ENCODE data around the gene ABCC11. TPM values are rescaled to one million over a fixed set of nuclear protein-coding genes. Genes with fewer than 3 reads are reported as not detected.

The ABCC11 gene
- polyA plus RNA-seq, 2 of the 4 experiments (the other 2 are of a cell fraction) = 0.19 to 0.21 TPM

DNA sequence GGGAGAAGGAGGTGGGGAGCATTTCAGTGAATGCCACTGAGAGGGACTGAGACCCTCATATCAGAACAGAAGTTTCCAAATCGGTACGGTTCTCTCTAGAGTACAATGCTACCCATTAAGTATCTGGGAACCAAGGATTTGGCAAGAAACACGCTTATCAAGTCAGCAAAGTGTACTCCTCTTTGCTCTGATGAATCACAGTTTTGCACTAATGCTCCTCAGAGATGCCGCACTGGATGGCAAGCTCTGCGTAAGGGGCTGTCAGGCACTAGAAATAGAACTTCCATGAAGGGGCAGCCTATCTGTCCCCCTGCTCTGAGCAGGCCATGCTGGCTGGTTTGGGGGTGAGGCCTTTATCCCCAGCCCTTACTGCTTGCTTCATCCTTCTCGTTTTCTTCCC is 86.8 kb downstream of the ABCC11 start:
- FAIRE-seq (no peak), ATAC-seq (no peak), DNase-seq (ENCODE audit: low read depth in 1 of 2, low spot score in 1 of 2) (no peak)
- 78% methylated on average over 6 of the region's 6 CpGs for WGBS (ENCODE audit: missing lambda C conversion rate)
- TF ChIP-seq, protein P1, sequence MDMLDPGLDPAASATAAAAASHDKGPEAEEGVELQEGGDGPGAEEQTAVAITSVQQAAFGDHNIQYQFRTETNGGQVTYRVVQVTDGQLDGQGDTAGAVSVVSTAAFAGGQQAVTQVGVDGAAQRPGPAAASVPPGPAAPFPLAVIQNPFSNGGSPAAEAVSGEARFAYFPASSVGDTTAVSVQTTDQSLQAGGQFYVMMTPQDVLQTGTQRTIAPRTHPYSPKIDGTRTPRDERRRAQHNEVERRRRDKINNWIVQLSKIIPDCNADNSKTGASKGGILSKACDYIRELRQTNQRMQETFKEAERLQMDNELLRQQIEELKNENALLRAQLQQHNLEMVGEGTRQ (IDR thresholded peaks at IDR 0.05) = no peak
- TF ChIP-seq FOSB (CRISPR knock-in tag; IDR thresholded peaks at IDR 0.05) (no peak), GATA3 (IDR thresholded peaks at IDR 0.05; ENCODE audit: borderline replicate concordance) (no peak), RFX5 (IDR thresholded peaks at IDR 0.05) (no peak), BHLHE40 (IDR thresholded peaks at IDR 0.05; ENCODE audit: low read depth, low read length) (no peak), RNF2 (IDR thresholded peaks at IDR 0.05; ENCODE audit: borderline replicate concordance, low read depth) (no peak), CHD2 (IDR thresholded peaks at IDR 0.05; ENCODE audit: low read length, partially characterized antibody) (no peak)
- TF ChIP-seq, protein P2, sequence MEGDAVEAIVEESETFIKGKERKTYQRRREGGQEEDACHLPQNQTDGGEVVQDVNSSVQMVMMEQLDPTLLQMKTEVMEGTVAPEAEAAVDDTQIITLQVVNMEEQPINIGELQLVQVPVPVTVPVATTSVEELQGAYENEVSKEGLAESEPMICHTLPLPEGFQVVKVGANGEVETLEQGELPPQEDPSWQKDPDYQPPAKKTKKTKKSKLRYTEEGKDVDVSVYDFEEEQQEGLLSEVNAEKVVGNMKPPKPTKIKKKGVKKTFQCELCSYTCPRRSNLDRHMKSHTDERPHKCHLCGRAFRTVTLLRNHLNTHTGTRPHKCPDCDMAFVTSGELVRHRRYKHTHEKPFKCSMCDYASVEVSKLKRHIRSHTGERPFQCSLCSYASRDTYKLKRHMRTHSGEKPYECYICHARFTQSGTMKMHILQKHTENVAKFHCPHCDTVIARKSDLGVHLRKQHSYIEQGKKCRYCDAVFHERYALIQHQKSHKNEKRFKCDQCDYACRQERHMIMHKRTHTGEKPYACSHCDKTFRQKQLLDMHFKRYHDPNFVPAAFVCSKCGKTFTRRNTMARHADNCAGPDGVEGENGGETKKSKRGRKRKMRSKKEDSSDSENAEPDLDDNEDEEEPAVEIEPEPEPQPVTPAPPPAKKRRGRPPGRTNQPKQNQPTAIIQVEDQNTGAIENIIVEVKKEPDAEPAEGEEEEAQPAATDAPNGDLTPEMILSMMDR (IDR thresholded peaks at IDR 0.05) = no peak
- TF ChIP-seq, protein P3, sequence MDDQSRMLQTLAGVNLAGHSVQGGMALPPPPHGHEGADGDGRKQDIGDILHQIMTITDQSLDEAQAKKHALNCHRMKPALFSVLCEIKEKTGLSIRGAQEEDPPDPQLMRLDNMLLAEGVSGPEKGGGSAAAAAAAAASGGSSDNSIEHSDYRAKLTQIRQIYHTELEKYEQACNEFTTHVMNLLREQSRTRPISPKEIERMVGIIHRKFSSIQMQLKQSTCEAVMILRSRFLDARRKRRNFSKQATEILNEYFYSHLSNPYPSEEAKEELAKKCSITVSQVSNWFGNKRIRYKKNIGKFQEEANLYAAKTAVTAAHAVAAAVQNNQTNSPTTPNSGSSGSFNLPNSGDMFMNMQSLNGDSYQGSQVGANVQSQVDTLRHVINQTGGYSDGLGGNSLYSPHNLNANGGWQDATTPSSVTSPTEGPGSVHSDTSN (IDR thresholded peaks at IDR 0.05) = no peak
- TF ChIP-seq, protein P4, sequence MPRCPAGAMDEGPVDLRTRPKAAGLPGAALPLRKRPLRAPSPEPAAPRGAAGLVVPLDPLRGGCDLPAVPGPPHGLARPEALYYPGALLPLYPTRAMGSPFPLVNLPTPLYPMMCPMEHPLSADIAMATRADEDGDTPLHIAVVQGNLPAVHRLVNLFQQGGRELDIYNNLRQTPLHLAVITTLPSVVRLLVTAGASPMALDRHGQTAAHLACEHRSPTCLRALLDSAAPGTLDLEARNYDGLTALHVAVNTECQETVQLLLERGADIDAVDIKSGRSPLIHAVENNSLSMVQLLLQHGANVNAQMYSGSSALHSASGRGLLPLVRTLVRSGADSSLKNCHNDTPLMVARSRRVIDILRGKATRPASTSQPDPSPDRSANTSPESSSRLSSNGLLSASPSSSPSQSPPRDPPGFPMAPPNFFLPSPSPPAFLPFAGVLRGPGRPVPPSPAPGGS (IDR thresholded peaks at IDR 0.05) = no peak
- Histone ChIP-seq H3K4me2 (no peak overlapping the region), H3K4me3 (no peak overlapping the region), H3K9me3 (no peaks in the 10 kb centered on the region), H3K4me1 (peaks cover 46% of the 10 kb centered on the region), H3K27ac (peak overlapping the region; percentile 29 to 47; a peak in 4 of 6 replicates)
- ChIA-PET CTCF (interaction anchor here (0.8 to 3.8 kb wide), 5 partner anchors 9 to 1123 kb away, joined by 3 to 15 read pairs (median 9); partner anchors contain the start of gene NETO2), POLR2A (no interaction called here)

DNA sequence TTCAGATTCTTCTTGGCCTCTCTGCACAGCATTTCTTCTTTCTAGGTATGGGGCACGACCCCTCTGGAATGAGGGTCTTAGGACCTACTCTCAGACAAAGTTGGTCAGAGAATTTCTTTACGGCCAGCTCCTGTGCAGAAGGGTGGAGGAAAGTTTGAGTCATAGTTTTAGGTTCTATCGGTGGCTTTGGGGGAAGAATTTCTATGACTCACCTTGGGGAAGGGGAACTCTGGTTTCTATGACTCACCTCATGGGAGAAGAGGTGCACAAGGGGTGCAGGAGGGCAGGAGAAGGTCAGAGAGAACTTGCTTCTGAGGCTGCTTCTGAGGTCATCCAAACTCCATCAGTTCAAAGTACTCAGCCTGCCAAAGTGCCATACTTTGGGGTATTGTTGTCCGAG is 89.0 kb downstream of the ABCC11 start:
- peak; percentile 32 to 47; a peak in 5 of 6 replicates for ATAC-seq
- CTCF ChIA-PET = interaction anchor here (1.4 to 3.8 kb wide), 9 partner anchors 11 to 1121 kb away, joined by 4 to 20 read pairs (median 13); partner anchors contain the start of gene NETO2
- Histone ChIP-seq H3K4me2 (peak overlapping the region; percentile 55), H3K27ac (peak overlapping the region; percentile 72 to 85; a peak in 5 of 6 replicates), H3K9me3 (no peaks in the 10 kb centered on the region), H3K4me1 (peaks cover 34% of the 10 kb centered on the region), H3K4me3 (no peak overlapping the region)
- FAIRE-seq = no peak
- POLR2A ChIA-PET = no interaction called here
- WGBS (ENCODE audit: missing lambda C conversion rate) = 6% methylated on average over 4 of the region's 4 CpGs
- TF ChIP-seq, protein P5, sequence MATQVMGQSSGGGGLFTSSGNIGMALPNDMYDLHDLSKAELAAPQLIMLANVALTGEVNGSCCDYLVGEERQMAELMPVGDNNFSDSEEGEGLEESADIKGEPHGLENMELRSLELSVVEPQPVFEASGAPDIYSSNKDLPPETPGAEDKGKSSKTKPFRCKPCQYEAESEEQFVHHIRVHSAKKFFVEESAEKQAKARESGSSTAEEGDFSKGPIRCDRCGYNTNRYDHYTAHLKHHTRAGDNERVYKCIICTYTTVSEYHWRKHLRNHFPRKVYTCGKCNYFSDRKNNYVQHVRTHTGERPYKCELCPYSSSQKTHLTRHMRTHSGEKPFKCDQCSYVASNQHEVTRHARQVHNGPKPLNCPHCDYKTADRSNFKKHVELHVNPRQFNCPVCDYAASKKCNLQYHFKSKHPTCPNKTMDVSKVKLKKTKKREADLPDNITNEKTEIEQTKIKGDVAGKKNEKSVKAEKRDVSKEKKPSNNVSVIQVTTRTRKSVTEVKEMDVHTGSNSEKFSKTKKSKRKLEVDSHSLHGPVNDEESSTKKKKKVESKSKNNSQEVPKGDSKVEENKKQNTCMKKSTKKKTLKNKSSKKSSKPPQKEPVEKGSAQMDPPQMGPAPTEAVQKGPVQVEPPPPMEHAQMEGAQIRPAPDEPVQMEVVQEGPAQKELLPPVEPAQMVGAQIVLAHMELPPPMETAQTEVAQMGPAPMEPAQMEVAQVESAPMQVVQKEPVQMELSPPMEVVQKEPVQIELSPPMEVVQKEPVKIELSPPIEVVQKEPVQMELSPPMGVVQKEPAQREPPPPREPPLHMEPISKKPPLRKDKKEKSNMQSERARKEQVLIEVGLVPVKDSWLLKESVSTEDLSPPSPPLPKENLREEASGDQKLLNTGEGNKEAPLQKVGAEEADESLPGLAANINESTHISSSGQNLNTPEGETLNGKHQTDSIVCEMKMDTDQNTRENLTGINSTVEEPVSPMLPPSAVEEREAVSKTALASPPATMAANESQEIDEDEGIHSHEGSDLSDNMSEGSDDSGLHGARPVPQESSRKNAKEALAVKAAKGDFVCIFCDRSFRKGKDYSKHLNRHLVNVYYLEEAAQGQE (IDR thresholded peaks at IDR 0.05) = no peak
- no peak for TF ChIP-seq ZC3H11A (IDR thresholded peaks at IDR 0.05)
- TF ChIP-seq JUN (IDR thresholded peaks at IDR 0.05) = peak in 1 of 2 experiments; percentile 27; a peak in 1 of 5 replicates
- TF ChIP-seq, protein P6, sequence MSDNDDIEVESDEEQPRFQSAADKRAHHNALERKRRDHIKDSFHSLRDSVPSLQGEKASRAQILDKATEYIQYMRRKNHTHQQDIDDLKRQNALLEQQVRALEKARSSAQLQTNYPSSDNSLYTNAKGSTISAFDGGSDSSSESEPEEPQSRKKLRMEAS (IDR thresholded peaks at IDR 0.05) = peak; percentile 66; the same call in 1 of the 2 replicates
- TF ChIP-seq FOSL2 (IDR thresholded peaks at IDR 0.05) = peak; percentile 70; the same call in 1 of the 2 replicates
- TF ChIP-seq FOSL2 (CRISPR knock-in tag; IDR thresholded peaks at IDR 0.05) = peak; percentile 92
- TF ChIP-seq EHF (CRISPR knock-in tag; IDR thresholded peaks at IDR 0.05) = no peak
- TF ChIP-seq RNF2 (IDR thresholded peaks at IDR 0.05; ENCODE audit: borderline replicate concordance, low read depth) = no peak
- TF ChIP-seq JUNB (IDR thresholded peaks at IDR 0.05) = peak; percentile 70
- no peak for TF ChIP-seq HOXB13 (CRISPR knock-in tag; IDR thresholded peaks at IDR 0.05; ENCODE audit: low read depth)
- TF ChIP-seq GATA3 (IDR thresholded peaks at IDR 0.05; ENCODE audit: borderline replicate concordance) = peak; percentile 64; the same call in 1 of the 2 replicates
- TF ChIP-seq ESRRA (IDR thresholded peaks at IDR 0.05; ENCODE audit: borderline replicate concordance, low read length) = peak; percentile 68; the same call in 1 of the 2 replicates
- DNase-seq (ENCODE audit: low read depth in 1 of 2, low spot score in 1 of 2) = peak; percentile 21 to 64
